ENCODE measurements around the gene WASF2.

- TF ChIP-seq CTCF (IDR thresholded peaks at IDR 0.05; ENCODE audit: low read depth, low read length) = no peak
- TF ChIP-seq POLR2A (IDR thresholded peaks at IDR 0.05; ENCODE audit: extremely low read depth, insufficient read length) = no peak
- no peak for TF ChIP-seq MAX (IDR thresholded peaks at IDR 0.05; ENCODE audit: low read depth, low read length)
These were observed 109.7 kb downstream of the WASF2 start for GRCh38 chr1:27380224-27380623.
